BJ (cell line): ENCODE measurements around the gene NFATC2IP. TPM values are rescaled to one million over a fixed set of nuclear protein-coding genes. Genes with fewer than 3 reads are reported as not detected.

Experiments used
- CTCF ChIA-PET: fragments of 350-600 bp; formaldehyde crosslinking; extraction: SDS; loops from one replicate; lab custom pipeline; 2021; ENCODE audit warnings: antibody characterized with exemption, inconsistent platforms; lab: Yijun Ruan, JAX
- POLR2A ChIA-PET: fragments of 300-600 bp; sonication (Branson Sonifier 250); formaldehyde crosslinking; extraction: SDS; loops from one replicate; lab custom pipeline; 2021; ENCODE audit warnings: antibody characterized with exemption; lab: Charles Lee
- DNase-seq: peaks from one replicate; pipeline ENCODE4 v3.0.0-alpha.2; 2011; ENCODE audit warnings: low read depth
- H3K27me3 ChIP-seq: 2 replicates; pipeline ENCODE4 v1.6.0; 2011; ENCODE audit warnings: low read length; ENCODE audit not compliant: control insufficient read depth, insufficient read depth
- H3K36me3 ChIP-seq: 2 replicates; pipeline ENCODE4 v1.5.1; 2011; ENCODE audit warnings: low read length; ENCODE audit not compliant: control insufficient read depth, insufficient read depth
- H3K4me3 ChIP-seq: 2 replicates; pipeline ENCODE4 v1.5.1; 2011; ENCODE audit warnings: low read depth, mild to moderate bottlenecking, control low read depth, low read length
- CTCF ChIP-seq: IDR thresholded peaks from 2 replicates; pipeline ENCODE4 v1.5.1; 2011; ENCODE audit warnings: low read depth, mild to moderate bottlenecking, control low read depth, inconsistent platforms, low read length, moderate library complexity; ENCODE audit not compliant: insufficient read depth
- polyA plus RNA-seq: library from polyadenylated mRNA; depleted of rRNA; stranded (reverse); fragments of >200 nt; gene quantifications from 2 replicates; pipeline ENCODE4 v1.2.3, GENCODE V29; 2011

Gene NFATC2IP
- polyA plus RNA-seq, 1 experiment = 30.7 TPM

GRCh38 chr16:28904828-28905227 lies 45.9 kb upstream of the NFATC2IP start:
- ChIA-PET POLR2A (no interaction called here), CTCF (interaction anchor here (1.2 kb wide), 1 partner anchor 12 kb away, joined by 3 read pairs; no protein-coding TSS in a partner anchor)
- TF ChIP-seq CTCF = no peak
- no peaks in the 10 kb centered on the region for H3K27me3 ChIP-seq
- H3K36me3 ChIP-seq = peaks cover 9% of the 10 kb centered on the region
- H3K4me3 ChIP-seq = no peak overlapping the region
- no peak for DNase-seq

- H3K27me3 ChIP-seq = no peaks in the 10 kb centered on the region
- no peak for TF ChIP-seq CTCF
- H3K36me3 ChIP-seq = peaks cover 9% of the 10 kb centered on the region
- CTCF ChIA-PET = interaction anchor here (1.2 kb wide), 1 partner anchor 11 kb away, joined by 3 read pairs; no protein-coding TSS in a partner anchor
- POLR2A ChIA-PET = no interaction called here
- no peak overlapping the region for H3K4me3 ChIP-seq
- DNase-seq = no peak
Measured at GRCh38 chr16:28905229-28905754, 45.4 kb upstream of the NFATC2IP start.

- Histone ChIP-seq H3K4me3 (no peak overlapping the region), H3K36me3 (peaks cover 10% of the 10 kb centered on the region), H3K27me3 (no peaks in the 10 kb centered on the region)
- no peak for DNase-seq
- no peak for TF ChIP-seq CTCF
- ChIA-PET CTCF (interaction anchor here (1.2 kb wide), 1 partner anchor 10 kb away, joined by 3 read pairs; no protein-coding TSS in a partner anchor), POLR2A (no interaction called here)
Measured at GRCh38 chr16:28905800-28906372, 44.9 kb upstream of the NFATC2IP start.

GRCh38 chr16:28910086-28911031 lies 40.4 kb upstream of the NFATC2IP start:
- Histone ChIP-seq H3K36me3 (peaks cover 17% of the 10 kb centered on the region), H3K27me3 (no peaks in the 10 kb centered on the region), H3K4me3 (no peak overlapping the region)
- ChIA-PET CTCF (interaction anchor here (0.6 kb wide), 1 partner anchor 29 kb away, joined by 3 read pairs; no protein-coding TSS in a partner anchor), POLR2A (no interaction called here)
- no peak for TF ChIP-seq CTCF
- DNase-seq = no peak

GRCh38 chr16:28912558-28912957 lies 38.2 kb upstream of the NFATC2IP start:
- H3K27me3 ChIP-seq = no peaks in the 10 kb centered on the region
- CTCF ChIA-PET = no interaction called here
- DNase-seq = no peak
- POLR2A ChIA-PET = interaction anchor here (0.6 kb wide), 1 partner anchor 54 kb away, joined by 3 read pairs; no protein-coding TSS in a partner anchor
- no peak overlapping the region for H3K4me3 ChIP-seq
- no peak for TF ChIP-seq CTCF
- peaks cover 17% of the 10 kb centered on the region for H3K36me3 ChIP-seq
